ENCODE measurements around the gene ZFYVE1. TPM values are rescaled to one million over a fixed set of nuclear protein-coding genes. Genes with fewer than 3 reads are reported as not detected.
A peak's percentile ranks its signal among the peaks of the same experiment; 100 is the strongest.

ZFYVE1 gene
- total RNA-seq, 1 experiment from 2014 or later, result 14.2 TPM

DNA sequence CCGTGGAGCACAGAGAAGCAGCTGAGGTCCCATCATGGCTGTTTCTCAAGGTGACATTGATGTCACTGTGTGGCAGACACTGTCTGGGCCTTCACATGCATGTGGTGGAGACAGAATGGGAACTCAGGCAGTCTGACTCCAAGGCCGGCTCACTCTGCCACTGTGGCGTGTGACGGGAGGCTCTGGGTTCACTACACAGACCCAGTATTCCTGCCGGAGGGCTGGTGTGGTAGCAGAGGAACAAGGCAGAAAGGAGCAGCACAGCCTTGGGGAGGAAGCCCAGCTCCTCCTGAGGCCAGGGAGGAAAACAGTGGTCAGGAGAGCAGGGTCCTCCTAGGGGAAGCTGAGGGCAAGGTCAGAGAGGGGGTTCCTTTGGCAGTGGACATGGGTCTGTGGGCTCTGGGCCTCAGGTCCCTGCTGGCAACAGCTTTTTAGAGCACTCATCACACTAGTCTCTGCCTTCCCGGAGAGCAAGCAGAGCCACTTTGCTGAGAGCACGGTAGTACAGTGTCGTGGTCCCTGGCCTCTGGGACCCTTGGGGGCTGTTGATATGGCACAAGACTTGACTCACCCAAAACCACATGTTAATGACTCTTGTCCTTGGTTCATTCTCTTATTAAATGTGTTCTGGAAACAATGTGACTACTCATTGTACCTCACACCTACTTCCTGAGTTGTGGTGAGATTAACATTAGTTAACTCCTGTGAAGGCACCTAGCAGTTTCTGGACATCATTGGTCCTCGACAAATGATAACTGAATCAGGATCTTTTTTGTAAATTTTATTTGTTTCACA lies 79.3 kb downstream of the ZFYVE1 start:
- Histone ChIP-seq H4K20me1 (ENCODE audit: control insufficient read depth, insufficient read depth, insufficient read length) (no peaks in the 10 kb centered on the region), H3K23ac (ENCODE audit: insufficient read length, low read depth, low read length) (no peak overlapping the region), H3K9me3 (ENCODE audit: control insufficient read depth, low read depth, low read length) (no peaks in the 10 kb centered on the region), H3K79me2 (ENCODE audit: insufficient read depth, low read length) (no peaks in the 10 kb centered on the region), H2BK120ac (ENCODE audit: low read depth, low read length, poor library complexity, severe bottlenecking) (no peak overlapping the region), H4K91ac (ENCODE audit: insufficient read length, low read depth, low read length) (no peak overlapping the region), H3K18ac (ENCODE audit: insufficient read length, low read depth, low read length) (no peak overlapping the region), H3K9ac (ENCODE audit: extremely low read depth, insufficient read length, low read length) (no peak overlapping the region), H3K14ac (ENCODE audit: insufficient read depth, low read length) (no peak overlapping the region), H2AK5ac (ENCODE audit: insufficient read length, low read length) (no peak overlapping the region), H2BK12ac (ENCODE audit: insufficient read length, low read depth, low read length) (no peak overlapping the region), H2BK15ac (ENCODE audit: low read depth, low read length) (no peak overlapping the region), H3K27ac (ENCODE audit: insufficient read length, low read depth, low read length) (no peak overlapping the region), H3K23me2 (ENCODE audit: insufficient read length, low read depth, low read length, poor library complexity, severe bottlenecking) (no peaks in the 10 kb centered on the region), H2AFZ (ENCODE audit: low read length) (no peak overlapping the region), H4K8ac (replicated peaks; ENCODE audit: insufficient read length, low read depth, low read length) (no peak overlapping the region), H2BK5ac (ENCODE audit: insufficient read length, low read length) (no peak overlapping the region), H2BK20ac (ENCODE audit: low read depth, low read length, poor library complexity, severe bottlenecking) (no peak overlapping the region), H3K56ac (ENCODE audit: insufficient read length, low read depth, low read length) (no peak overlapping the region), H3T11ph (ENCODE audit: low read length) (no peak overlapping the region), H3K27me3 (ENCODE audit: insufficient read depth, low read length) (no peaks in the 10 kb centered on the region), H4K5ac (ENCODE audit: insufficient read length, low read depth, low read length) (no peak overlapping the region), H3K4ac (ENCODE audit: low read depth, low read length) (no peak overlapping the region), H3K79me1 (ENCODE audit: insufficient read depth, low read depth, low read length, poor library complexity, severe bottlenecking) (no peaks in the 10 kb centered on the region), H3K4me1 (ENCODE audit: insufficient read depth, low read length) (no peaks in the 10 kb centered on the region), H3K4me2 (ENCODE audit: insufficient read depth, insufficient read length, low read length) (no peak overlapping the region)
- WGBS (ENCODE audit: extremely low coverage, insufficient read length, low lambda C conversion rate), result no CpG with 5 or more reads among the region's 9 CpGs
- Mint-ChIP-seq H3K36me3 (ENCODE audit: insufficient read depth in 1 of 3, low read depth in 3 of 3) (peaks cover 4 to 50% (median 26%) of the 10 kb centered on the region in 3 experiments; a peak in 6 of 7 replicates), H3K4me3 (no peak overlapping the region), H3K27me3 (ENCODE audit: low read depth) (no peaks in the 10 kb centered on the region), H3K9me3 (no peaks in the 10 kb centered on the region), H3K4me1 (no peaks in the 10 kb centered on the region), H3K27ac (peak overlapping the region in 1 of 3 experiments; percentile 38; a peak in 2 of 7 replicates)
- DNase-seq, result no peak
- TF ChIP-seq, protein P1, sequence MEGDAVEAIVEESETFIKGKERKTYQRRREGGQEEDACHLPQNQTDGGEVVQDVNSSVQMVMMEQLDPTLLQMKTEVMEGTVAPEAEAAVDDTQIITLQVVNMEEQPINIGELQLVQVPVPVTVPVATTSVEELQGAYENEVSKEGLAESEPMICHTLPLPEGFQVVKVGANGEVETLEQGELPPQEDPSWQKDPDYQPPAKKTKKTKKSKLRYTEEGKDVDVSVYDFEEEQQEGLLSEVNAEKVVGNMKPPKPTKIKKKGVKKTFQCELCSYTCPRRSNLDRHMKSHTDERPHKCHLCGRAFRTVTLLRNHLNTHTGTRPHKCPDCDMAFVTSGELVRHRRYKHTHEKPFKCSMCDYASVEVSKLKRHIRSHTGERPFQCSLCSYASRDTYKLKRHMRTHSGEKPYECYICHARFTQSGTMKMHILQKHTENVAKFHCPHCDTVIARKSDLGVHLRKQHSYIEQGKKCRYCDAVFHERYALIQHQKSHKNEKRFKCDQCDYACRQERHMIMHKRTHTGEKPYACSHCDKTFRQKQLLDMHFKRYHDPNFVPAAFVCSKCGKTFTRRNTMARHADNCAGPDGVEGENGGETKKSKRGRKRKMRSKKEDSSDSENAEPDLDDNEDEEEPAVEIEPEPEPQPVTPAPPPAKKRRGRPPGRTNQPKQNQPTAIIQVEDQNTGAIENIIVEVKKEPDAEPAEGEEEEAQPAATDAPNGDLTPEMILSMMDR (conservative IDR thresholded peaks at IDR 0.05), result no peak
